HEK293 (cell line): Measurements from ENCODE around the gene FOXS1.

Experiments used
- FEZF1 ChIP-seq: fragments of 450-650 bp; formaldehyde crosslinking; IDR thresholded peaks from 2 replicates; pipeline ENCODE4 v1.5.1; 2016; ENCODE audit warnings: missing biosample characterization, missing genetic modification characterization
- GLIS2 ChIP-seq: fragments of 450-650 bp; formaldehyde crosslinking; IDR thresholded peaks from 2 replicates; pipeline ENCODE4 v1.5.1; 2016; ENCODE audit warnings: missing biosample characterization, missing genetic modification characterization
- KLF7 ChIP-seq: fragments of 450-650 bp; formaldehyde crosslinking; IDR thresholded peaks from 2 replicates; pipeline ENCODE4 v1.5.1; 2016; ENCODE audit warnings: missing biosample characterization, missing genetic modification characterization, borderline replicate concordance
- SALL2 ChIP-seq: fragments of 450-650 bp; formaldehyde crosslinking; IDR thresholded peaks from 2 replicates; pipeline ENCODE4 v1.5.0; 2017; ENCODE audit warnings: missing biosample characterization, mild to moderate bottlenecking, missing genetic modification characterization, borderline replicate concordance
- WT1 ChIP-seq: fragments of 450-650 bp; formaldehyde crosslinking; IDR thresholded peaks from 2 replicates; pipeline ENCODE4 v1.5.1; 2016; ENCODE audit warnings: missing biosample characterization, missing genetic modification characterization
- ZFP37 ChIP-seq: fragments of 450-650 bp; formaldehyde crosslinking; IDR thresholded peaks from 2 replicates; pipeline ENCODE4 v1.5.1; 2016; ENCODE audit warnings: missing biosample characterization, missing genetic modification characterization
- ZNF138 ChIP-seq: fragments of 450-650 bp; formaldehyde crosslinking; IDR thresholded peaks from 2 replicates; pipeline ENCODE4 v1.5.1; 2016; ENCODE audit warnings: missing biosample characterization, missing genetic modification characterization, borderline replicate concordance
- ZNF174 ChIP-seq: fragments of 450-650 bp; formaldehyde crosslinking; IDR thresholded peaks from 2 replicates; pipeline ENCODE4 v1.5.0; 2017; ENCODE audit warnings: missing biosample characterization, mild to moderate bottlenecking, missing genetic modification characterization
- ZNF37A ChIP-seq: fragments of 450-650 bp; IDR thresholded peaks from 2 replicates; pipeline ENCODE4 v1.5.1; 2018; ENCODE audit warnings: missing biosample characterization, missing genetic modification characterization
- ZNF596 ChIP-seq: fragments of 450-650 bp; IDR thresholded peaks from 2 replicates; pipeline ENCODE4 v1.5.0; 2018; ENCODE audit warnings: missing biosample characterization, mild to moderate bottlenecking, missing genetic modification characterization, moderate library complexity
- ZNF626 ChIP-seq: fragments of 450-650 bp; sonication (Bioruptor Pico); formaldehyde crosslinking; IDR thresholded peaks from 2 replicates; pipeline ENCODE4 v1.5.1; 2018; ENCODE audit warnings: missing biosample characterization, missing genetic modification characterization, inconsistent platforms
- ZNF664 ChIP-seq: fragments of 450-650 bp; formaldehyde crosslinking; IDR thresholded peaks from 2 replicates; pipeline ENCODE4 v1.5.1; 2016; ENCODE audit warnings: missing biosample characterization, missing genetic modification characterization
- ZNF677 ChIP-seq: fragments of 450-650 bp; IDR thresholded peaks from 2 replicates; pipeline ENCODE4 v1.5.0; 2018; ENCODE audit warnings: missing biosample characterization, mild to moderate bottlenecking, missing genetic modification characterization, moderate library complexity
- ZNF777 ChIP-seq: fragments of 450-650 bp; formaldehyde crosslinking; IDR thresholded peaks from 2 replicates; pipeline ENCODE4 v1.5.1; 2017; ENCODE audit warnings: missing biosample characterization, missing genetic modification characterization, borderline replicate concordance
- TF ChIP-seq, protein P1 (sequence below): fragments of 450-650 bp; formaldehyde crosslinking; IDR thresholded peaks from 2 replicates; pipeline ENCODE4 v1.5.1; 2016; ENCODE audit warnings: missing biosample characterization, missing genetic modification characterization
- TF ChIP-seq, protein P2 (sequence below): fragments of 450-650 bp; formaldehyde crosslinking; IDR thresholded peaks from 2 replicates; pipeline ENCODE4 v1.5.1; 2017; ENCODE audit warnings: missing biosample characterization, missing genetic modification characterization
- TF ChIP-seq, protein P3 (sequence below): fragments of 450-650 bp; IDR thresholded peaks from 2 replicates; pipeline ENCODE4 v1.5.1; 2018; ENCODE audit warnings: missing biosample characterization, mild to moderate bottlenecking, missing genetic modification characterization
- TF ChIP-seq, protein P4 (sequence below): fragments of 450-650 bp; formaldehyde crosslinking; IDR thresholded peaks from 2 replicates; pipeline ENCODE4 v1.5.1; 2016; ENCODE audit warnings: missing biosample characterization, missing genetic modification characterization, borderline replicate concordance
- TF ChIP-seq, protein P5 (sequence below): fragments of 450-650 bp; formaldehyde crosslinking; IDR thresholded peaks from 2 replicates; pipeline ENCODE4 v1.5.1; 2016; ENCODE audit warnings: missing biosample characterization, missing genetic modification characterization
- TF ChIP-seq, protein P6 (sequence below): fragments of 450-650 bp; formaldehyde crosslinking; IDR thresholded peaks from 2 replicates; pipeline ENCODE4 v1.5.1; 2016; ENCODE audit warnings: missing biosample characterization, missing genetic modification characterization, borderline replicate concordance
- TF ChIP-seq, protein P7 (sequence below): fragments of 450-650 bp; formaldehyde crosslinking; IDR thresholded peaks from 2 replicates; pipeline ENCODE4 v1.5.1; 2017; ENCODE audit warnings: missing biosample characterization, missing genetic modification characterization
- TF ChIP-seq, protein P8 (sequence below): fragments of 450-650 bp; formaldehyde crosslinking; IDR thresholded peaks from 2 replicates; pipeline ENCODE4 v1.5.1; 2016; ENCODE audit warnings: missing biosample characterization, missing genetic modification characterization

The FOXS1 gene

DNA sequence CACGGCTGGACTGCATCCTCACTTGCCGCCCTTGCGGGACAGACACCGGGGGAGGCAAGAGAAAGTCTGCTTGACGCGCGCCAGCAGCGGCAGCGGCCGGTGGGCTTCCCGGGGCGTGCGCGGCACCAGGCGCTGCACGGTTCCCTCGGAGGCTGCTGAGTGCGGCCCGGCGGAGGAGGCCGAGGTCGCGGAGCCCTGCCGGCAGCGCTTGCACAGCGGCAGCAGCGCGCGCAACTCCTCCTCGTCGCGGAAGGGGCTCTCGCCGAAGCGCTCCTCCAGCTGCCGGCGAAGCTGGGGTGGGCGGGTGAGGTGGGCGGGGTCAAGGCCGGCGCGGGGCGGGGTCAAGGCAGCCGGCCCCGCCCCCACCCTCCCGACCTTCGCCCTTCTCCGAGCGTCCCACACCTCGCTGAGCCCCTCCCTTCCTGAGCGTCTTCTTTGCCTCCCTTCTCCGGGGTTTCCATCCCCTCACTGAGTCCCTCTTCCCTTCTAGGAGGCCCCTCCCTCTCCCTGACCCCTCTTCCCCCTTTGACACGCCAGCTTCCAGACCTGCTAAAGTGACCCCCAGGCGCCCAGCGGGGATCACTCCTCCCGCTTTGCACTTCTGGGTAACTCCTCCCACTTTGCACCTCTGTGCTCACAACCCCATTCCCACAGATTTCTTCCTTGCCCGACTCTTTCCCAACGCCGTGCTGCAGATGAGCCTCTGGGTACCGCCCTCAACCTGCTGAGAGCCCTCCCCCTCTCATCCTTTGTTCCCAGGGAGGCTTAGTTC lies 16.2 kb upstream of the FOXS1 start (continued):
- TF ChIP-seq, protein P1, sequence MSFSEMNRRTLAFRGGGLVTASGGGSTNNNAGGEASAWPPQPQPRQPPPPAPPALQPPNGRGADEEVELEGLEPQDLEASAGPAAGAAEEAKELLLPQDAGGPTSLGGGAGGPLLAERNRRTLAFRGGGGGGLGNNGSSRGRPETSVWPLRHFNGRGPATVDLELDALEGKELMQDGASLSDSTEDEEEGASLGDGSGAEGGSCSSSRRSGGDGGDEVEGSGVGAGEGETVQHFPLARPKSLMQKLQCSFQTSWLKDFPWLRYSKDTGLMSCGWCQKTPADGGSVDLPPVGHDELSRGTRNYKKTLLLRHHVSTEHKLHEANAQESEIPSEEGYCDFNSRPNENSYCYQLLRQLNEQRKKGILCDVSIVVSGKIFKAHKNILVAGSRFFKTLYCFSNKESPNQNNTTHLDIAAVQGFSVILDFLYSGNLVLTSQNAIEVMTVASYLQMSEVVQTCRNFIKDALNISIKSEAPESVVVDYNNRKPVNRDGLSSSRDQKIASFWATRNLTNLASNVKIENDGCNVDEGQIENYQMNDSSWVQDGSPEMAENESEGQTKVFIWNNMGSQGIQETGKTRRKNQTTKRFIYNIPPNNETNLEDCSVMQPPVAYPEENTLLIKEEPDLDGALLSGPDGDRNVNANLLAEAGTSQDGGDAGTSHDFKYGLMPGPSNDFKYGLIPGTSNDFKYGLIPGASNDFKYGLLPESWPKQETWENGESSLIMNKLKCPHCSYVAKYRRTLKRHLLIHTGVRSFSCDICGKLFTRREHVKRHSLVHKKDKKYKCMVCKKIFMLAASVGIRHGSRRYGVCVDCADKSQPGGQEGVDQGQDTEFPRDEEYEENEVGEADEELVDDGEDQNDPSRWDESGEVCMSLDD (tag by site-specific recombination) = no peak
- TF ChIP-seq ZNF138 (tag by site-specific recombination) (no peak), ZNF677 (no peak), ZNF664 (tag by site-specific recombination) (no peak), ZNF596 (tag by site-specific recombination) (no peak), ZNF37A (tag by site-specific recombination) (no peak), ZNF777 (tag by site-specific recombination) (no peak), ZNF174 (tag by site-specific recombination) (no peak), FEZF1 (no peak), SALL2 (no peak), GLIS2 (tag by site-specific recombination) (0 out of 2 replicates have a peak, but pooled peaks have one; percentile 34), ZNF626 (tag by site-specific recombination) (no peak), WT1 (peak; percentile 60), KLF7 (no peak), ZFP37 (tag by site-specific recombination) (no peak)
- TF ChIP-seq, protein P2, sequence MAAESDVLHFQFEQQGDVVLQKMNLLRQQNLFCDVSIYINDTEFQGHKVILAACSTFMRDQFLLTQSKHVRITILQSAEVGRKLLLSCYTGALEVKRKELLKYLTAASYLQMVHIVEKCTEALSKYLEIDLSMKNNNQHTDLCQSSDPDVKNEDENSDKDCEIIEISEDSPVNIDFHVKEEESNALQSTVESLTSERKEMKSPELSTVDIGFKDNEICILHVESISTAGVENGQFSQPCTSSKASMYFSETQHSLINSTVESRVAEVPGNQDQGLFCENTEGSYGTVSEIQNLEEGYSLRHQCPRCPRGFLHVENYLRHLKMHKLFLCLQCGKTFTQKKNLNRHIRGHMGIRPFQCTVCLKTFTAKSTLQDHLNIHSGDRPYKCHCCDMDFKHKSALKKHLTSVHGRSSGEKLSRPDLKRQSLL (tag by site-specific recombination) = no peak
- TF ChIP-seq, protein P3, sequence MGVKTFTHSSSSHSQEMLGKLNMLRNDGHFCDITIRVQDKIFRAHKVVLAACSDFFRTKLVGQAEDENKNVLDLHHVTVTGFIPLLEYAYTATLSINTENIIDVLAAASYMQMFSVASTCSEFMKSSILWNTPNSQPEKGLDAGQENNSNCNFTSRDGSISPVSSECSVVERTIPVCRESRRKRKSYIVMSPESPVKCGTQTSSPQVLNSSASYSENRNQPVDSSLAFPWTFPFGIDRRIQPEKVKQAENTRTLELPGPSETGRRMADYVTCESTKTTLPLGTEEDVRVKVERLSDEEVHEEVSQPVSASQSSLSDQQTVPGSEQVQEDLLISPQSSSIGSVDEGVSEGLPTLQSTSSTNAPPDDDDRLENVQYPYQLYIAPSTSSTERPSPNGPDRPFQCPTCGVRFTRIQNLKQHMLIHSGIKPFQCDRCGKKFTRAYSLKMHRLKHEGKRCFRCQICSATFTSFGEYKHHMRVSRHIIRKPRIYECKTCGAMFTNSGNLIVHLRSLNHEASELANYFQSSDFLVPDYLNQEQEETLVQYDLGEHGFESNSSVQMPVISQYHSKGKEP (tag by site-specific recombination) = no peak
- TF ChIP-seq, protein P4, sequence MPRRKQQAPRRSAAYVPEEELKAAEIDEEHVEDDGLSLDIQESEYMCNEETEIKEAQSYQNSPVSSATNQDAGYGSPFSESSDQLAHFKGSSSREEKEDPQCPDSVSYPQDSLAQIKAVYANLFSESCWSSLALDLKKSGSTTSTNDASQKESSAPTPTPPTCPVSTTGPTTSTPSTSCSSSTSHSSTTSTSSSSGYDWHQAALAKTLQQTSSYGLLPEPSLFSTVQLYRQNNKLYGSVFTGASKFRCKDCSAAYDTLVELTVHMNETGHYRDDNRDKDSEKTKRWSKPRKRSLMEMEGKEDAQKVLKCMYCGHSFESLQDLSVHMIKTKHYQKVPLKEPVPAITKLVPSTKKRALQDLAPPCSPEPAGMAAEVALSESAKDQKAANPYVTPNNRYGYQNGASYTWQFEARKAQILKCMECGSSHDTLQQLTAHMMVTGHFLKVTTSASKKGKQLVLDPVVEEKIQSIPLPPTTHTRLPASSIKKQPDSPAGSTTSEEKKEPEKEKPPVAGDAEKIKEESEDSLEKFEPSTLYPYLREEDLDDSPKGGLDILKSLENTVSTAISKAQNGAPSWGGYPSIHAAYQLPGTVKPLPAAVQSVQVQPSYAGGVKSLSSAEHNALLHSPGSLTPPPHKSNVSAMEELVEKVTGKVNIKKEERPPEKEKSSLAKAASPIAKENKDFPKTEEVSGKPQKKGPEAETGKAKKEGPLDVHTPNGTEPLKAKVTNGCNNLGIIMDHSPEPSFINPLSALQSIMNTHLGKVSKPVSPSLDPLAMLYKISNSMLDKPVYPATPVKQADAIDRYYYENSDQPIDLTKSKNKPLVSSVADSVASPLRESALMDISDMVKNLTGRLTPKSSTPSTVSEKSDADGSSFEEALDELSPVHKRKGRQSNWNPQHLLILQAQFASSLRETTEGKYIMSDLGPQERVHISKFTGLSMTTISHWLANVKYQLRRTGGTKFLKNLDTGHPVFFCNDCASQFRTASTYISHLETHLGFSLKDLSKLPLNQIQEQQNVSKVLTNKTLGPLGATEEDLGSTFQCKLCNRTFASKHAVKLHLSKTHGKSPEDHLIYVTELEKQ (tag by site-specific recombination) = no peak; the same call in 1 of the 2 replicates
- TF ChIP-seq, protein P5, sequence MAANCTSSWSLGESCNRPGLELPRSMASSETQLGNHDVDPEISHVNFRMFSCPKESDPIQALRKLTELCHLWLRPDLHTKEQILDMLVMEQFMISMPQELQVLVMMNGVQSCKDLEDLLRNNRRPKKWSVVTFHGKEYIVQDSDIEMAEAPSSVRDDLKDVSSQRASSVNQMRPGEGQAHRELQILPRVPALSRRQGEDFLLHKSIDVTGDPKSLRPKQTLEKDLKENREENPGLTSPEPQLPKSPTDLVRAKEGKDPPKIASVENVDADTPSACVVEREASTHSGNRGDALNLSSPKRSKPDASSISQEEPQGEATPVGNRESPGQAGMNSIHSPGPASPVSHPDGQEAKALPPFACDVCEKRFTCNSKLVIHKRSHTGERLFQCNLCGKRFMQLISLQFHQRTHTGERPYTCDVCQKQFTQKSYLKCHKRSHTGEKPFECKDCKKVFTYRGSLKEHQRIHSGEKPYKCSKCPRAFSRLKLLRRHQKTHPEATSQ = no peak
- TF ChIP-seq, protein P6, sequence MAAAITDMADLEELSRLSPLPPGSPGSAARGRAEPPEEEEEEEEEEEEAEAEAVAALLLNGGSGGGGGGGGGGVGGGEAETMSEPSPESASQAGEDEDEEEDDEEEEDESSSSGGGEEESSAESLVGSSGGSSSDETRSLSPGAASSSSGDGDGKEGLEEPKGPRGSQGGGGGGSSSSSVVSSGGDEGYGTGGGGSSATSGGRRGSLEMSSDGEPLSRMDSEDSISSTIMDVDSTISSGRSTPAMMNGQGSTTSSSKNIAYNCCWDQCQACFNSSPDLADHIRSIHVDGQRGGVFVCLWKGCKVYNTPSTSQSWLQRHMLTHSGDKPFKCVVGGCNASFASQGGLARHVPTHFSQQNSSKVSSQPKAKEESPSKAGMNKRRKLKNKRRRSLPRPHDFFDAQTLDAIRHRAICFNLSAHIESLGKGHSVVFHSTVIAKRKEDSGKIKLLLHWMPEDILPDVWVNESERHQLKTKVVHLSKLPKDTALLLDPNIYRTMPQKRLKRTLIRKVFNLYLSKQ = no peak
- TF ChIP-seq, protein P7, sequence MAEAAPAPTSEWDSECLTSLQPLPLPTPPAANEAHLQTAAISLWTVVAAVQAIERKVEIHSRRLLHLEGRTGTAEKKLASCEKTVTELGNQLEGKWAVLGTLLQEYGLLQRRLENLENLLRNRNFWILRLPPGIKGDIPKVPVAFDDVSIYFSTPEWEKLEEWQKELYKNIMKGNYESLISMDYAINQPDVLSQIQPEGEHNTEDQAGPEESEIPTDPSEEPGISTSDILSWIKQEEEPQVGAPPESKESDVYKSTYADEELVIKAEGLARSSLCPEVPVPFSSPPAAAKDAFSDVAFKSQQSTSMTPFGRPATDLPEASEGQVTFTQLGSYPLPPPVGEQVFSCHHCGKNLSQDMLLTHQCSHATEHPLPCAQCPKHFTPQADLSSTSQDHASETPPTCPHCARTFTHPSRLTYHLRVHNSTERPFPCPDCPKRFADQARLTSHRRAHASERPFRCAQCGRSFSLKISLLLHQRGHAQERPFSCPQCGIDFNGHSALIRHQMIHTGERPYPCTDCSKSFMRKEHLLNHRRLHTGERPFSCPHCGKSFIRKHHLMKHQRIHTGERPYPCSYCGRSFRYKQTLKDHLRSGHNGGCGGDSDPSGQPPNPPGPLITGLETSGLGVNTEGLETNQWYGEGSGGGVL = no peak
- TF ChIP-seq, protein P8, sequence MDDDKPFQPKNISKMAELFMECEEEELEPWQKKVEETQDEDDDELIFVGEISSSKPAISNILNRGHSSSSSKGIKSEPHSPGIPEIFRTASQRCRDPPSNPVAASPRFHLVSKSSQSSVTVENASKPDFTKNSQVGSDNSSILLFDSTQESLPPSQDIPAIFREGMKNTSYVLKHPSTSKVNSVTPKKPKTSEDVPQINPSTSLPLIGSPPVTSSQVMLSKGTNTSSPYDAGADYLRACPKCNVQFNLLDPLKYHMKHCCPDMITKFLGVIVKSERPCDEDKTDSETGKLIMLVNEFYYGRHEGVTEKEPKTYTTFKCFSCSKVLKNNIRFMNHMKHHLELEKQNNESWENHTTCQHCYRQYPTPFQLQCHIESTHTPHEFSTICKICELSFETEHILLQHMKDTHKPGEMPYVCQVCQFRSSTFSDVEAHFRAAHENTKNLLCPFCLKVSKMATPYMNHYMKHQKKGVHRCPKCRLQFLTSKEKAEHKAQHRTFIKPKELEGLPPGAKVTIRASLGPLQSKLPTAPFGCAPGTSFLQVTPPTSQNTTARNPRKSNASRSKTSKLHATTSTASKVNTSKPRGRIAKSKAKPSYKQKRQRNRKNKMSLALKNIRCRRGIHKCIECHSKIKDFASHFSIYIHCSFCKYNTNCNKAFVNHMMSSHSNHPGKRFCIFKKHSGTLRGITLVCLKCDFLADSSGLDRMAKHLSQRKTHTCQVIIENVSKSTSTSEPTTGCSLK (tag by site-specific recombination) = no peak
